Measurements from ENCODE around the gene STK32C. TPM values are rescaled to one million over a fixed set of nuclear protein-coding genes. Genes with fewer than 3 reads are reported as not detected.

STK32C gene
- total RNA-seq, 1 donor from 2014 or later, result 13.8 TPM

DNA sequence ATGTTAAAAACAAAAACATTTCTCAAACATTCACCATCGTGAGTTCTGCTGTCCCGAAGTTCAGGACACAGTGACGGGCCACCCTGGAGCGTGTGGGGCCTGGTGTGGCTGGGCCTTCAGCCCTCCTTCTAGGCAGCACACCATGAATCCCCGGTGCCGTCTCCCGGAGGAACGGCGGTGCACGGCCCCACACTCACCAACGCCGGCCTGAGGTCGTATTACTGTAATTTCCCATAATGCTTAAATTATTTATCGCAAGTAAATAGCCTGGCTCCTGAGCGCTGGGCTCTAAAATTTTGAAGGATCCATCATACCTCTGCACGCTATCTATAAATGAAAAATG is 1.4 kb downstream of the STK32C start:
- Mint-ChIP-seq H3K9me3 (no peaks in the 10 kb centered on the region), H3K4me1 (peaks cover 11% of the 10 kb centered on the region), H3K4me3 (peak overlapping the region; percentile 86), H3K27me3 (peaks cover 11% of the 10 kb centered on the region), H3K27ac (no peak overlapping the region), H3K36me3 (ENCODE audit: low read depth) (no peaks in the 10 kb centered on the region)
- TF ChIP-seq, protein P1, sequence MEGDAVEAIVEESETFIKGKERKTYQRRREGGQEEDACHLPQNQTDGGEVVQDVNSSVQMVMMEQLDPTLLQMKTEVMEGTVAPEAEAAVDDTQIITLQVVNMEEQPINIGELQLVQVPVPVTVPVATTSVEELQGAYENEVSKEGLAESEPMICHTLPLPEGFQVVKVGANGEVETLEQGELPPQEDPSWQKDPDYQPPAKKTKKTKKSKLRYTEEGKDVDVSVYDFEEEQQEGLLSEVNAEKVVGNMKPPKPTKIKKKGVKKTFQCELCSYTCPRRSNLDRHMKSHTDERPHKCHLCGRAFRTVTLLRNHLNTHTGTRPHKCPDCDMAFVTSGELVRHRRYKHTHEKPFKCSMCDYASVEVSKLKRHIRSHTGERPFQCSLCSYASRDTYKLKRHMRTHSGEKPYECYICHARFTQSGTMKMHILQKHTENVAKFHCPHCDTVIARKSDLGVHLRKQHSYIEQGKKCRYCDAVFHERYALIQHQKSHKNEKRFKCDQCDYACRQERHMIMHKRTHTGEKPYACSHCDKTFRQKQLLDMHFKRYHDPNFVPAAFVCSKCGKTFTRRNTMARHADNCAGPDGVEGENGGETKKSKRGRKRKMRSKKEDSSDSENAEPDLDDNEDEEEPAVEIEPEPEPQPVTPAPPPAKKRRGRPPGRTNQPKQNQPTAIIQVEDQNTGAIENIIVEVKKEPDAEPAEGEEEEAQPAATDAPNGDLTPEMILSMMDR (IDR thresholded peaks at IDR 0.05), result no peak
- intact Hi-C loops (cut with micrococcal nuclease), result loop anchor here (5.0 kb wide), 2 partner anchors 164 to 1001 kb away; partner anchors contain the start of genes TUBGCP2 and ZNF511
- POLR2A ChIA-PET, result no interaction called here
- CTCF ChIA-PET, result no interaction called here
- DNase-seq (no peak), ATAC-seq (ENCODE audit: low read depth) (no peak)

DNA sequence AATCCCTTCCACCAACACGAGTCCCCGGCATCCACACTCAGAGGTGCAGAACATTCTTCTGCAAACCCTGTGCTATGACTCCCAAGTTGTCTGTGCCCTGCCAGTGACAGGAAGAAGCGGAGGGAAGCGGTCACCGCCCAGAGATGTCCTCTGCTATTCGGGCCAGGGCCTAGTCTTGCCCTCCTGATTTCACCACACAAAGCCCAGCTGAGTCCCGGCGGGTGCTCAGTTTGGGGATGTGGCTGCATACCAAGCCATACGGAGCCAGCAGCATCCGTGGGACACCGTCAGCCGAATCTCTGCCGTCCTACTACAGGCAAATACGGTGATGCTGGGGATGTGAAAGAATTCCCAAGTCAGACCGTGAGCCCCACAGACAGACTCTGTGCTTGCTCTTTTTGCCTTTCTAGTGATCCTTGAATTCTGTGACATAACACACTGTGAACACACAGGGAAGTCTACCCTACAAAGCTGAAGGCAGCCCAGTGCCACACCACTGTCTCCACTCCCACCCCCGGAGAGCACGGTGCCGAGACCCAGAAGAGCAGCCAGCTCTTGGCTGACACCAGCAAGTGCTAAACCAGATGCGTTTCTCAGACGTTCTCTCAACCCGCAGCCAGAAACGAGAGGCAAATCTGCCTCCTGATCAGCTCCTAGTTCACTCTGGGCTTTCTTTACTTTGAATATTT is 2.0 kb downstream of the STK32C start:
- no peaks in the 10 kb centered on the region for H3K9me3 Mint-ChIP-seq
- H3K4me3 Mint-ChIP-seq, result peak overlapping the region; percentile 55
- TF ChIP-seq, protein P1 (IDR thresholded peaks at IDR 0.05), result no peak
- DNase-seq (no peak), ATAC-seq (ENCODE audit: low read depth) (no peak)
- intact Hi-C loops (cut with micrococcal nuclease), result loop anchor here (5.0 kb wide), 2 partner anchors 163 to 1002 kb away; partner anchors contain the start of genes TUBGCP2 and ZNF511
- H3K4me1 Mint-ChIP-seq, result peaks cover 11% of the 10 kb centered on the region
- ChIA-PET POLR2A (no interaction called here), CTCF (no interaction called here)
- no peak overlapping the region for H3K27ac Mint-ChIP-seq
- peaks cover 11% of the 10 kb centered on the region for H3K27me3 Mint-ChIP-seq
- no peaks in the 10 kb centered on the region for H3K36me3 Mint-ChIP-seq (ENCODE audit: low read depth)

DNA sequence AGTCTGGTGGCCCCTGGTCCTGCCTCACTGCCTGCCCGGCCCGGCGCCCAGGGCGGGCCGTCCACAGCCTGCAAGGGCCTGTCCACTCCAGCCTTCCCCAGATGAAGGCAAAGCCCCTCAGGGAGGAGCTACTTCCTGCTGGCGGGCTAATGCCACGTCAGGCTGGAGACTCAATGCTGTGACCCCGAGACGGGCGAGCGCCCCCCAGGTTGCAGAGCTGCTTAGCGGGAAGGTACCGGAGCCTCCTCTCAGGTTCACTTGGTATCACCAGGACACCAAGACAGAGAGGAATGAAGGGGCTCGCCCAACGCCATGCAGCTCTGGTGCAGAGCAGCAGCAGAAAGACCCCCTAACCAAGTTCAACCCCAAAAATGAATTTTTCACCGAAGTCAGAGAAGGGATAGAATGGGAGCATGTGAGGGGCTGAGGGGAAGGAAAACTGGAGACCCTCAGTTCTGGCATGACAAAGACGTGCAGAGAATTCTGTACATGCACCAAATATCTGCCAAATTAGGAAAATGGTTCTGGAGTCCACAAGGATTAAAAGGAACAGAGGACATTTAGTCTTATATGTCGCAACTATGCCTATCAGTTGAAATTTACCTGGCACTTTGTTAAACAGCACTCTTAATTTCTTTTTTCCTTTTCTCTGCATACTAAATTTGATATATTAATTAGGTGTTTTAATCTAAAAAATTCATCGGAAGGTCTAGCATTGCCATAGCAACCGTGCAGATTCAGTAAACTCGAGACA is 2.8 kb downstream of the STK32C start:
- intact Hi-C loops (cut with micrococcal nuclease), result loop anchor here (5.0 kb wide), 2 partner anchors 163 to 1002 kb away; partner anchors contain the start of genes TUBGCP2 and ZNF511
- CTCF ChIA-PET, result no interaction called here
- Mint-ChIP-seq H3K9me3 (no peaks in the 10 kb centered on the region), H3K4me3 (no peak overlapping the region), H3K36me3 (ENCODE audit: low read depth) (no peaks in the 10 kb centered on the region), H3K27me3 (peaks cover 11% of the 10 kb centered on the region), H3K27ac (no peak overlapping the region), H3K4me1 (peaks cover 11% of the 10 kb centered on the region)
- ATAC-seq (ENCODE audit: low read depth) (no peak), DNase-seq (no peak)
- POLR2A ChIA-PET, result no interaction called here
- TF ChIP-seq, protein P1 (IDR thresholded peaks at IDR 0.05), result no peak

DNA sequence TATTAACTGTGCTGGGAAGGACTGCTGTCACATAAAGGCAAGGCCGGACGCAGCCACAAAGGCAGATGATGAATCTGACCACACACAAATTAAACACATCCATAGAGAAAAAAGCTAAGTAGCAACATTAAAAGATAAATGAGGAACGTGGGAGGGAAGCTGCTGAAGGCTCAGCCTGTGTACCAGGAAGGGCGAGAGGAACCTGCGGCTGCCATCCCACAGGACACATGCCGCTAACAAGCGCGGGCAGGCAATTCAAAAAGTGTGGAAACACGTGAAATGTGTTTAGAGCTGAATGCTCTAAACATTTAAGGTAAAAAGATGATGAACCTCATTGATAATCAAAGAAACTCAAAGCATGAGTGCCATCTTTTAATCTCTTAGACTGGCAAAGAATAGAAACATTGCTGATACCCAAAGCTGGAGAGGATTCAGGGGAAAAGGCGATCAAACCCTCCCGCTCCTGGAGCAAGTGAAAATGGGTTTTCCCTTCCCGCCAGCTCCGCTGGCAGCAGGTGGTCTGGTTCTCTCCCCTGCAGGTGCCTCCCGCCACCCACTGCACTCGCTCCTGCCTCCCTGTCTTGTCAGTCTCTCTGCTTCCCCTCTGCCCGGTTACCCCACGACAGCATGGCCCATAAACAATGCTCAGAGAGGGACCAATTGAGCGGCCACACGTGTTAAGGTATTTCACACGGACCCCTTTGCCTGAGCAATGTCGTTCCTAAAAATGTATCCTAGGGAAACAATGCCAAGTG is 4.2 kb downstream of the STK32C start:
- Mint-ChIP-seq H3K4me3 (no peak overlapping the region), H3K4me1 (peaks cover 9% of the 10 kb centered on the region), H3K9me3 (no peaks in the 10 kb centered on the region), H3K27ac (no peak overlapping the region), H3K36me3 (ENCODE audit: low read depth) (no peaks in the 10 kb centered on the region), H3K27me3 (peaks cover 11% of the 10 kb centered on the region)
- TF ChIP-seq, protein P1 (IDR thresholded peaks at IDR 0.05), result no peak
- no peak for ATAC-seq (ENCODE audit: low read depth)
- POLR2A ChIA-PET, result no interaction called here
- CTCF ChIA-PET, result no interaction called here
- intact Hi-C loops (cut with micrococcal nuclease), result no loop called here
- DNase-seq, result no peak
